Stomach (tissue), 9 donors: Measurements from ENCODE around the gene TGM2. TPM values are rescaled to one million over a fixed set of nuclear protein-coding genes. Genes with fewer than 3 reads are reported as not detected.
A peak's percentile ranks its signal among the peaks of the same experiment; 100 is the strongest.

ENCODE experiments used
- DNase-seq, 2 donors: peaks; one replicate each; pipeline versions ENCODE4 v3.0.0 to v3.0.0-alpha.2; 2013 to 2019
- H3K27ac ChIP-seq, 5 donors: fragments of 200-600 bp in 4 of 5; sonication (generic) in 4 of 5; one replicate each; pipeline ENCODE4 v1.5.1; 2013 to 2019; ENCODE audit warnings: mild to moderate bottlenecking in 1 of 5, moderate library complexity in 1 of 5
- H3K27me3 ChIP-seq, 3 donors: fragments of 200-600 bp; sonication (generic); one replicate each; pipeline ENCODE4 v1.5.1; 2017 to 2019; ENCODE audit warnings: mixed run types in 1 of 3
- H3K36me3 ChIP-seq, 4 donors: fragments of 200-600 bp; sonication (generic); 1 replicate in 3 of 4; 2 replicates in 1 of 4; pipeline ENCODE4 v1.5.1; 2016 to 2019
- H3K4me1 ChIP-seq, 4 donors: fragments of 200-600 bp; sonication (generic); one replicate each; pipeline ENCODE4 v1.5.1; 2016 to 2019
- H3K4me3 ChIP-seq, 4 donors: fragments of 200-600 bp; sonication (generic) in 3 of 4; one replicate each; pipeline ENCODE4 v1.5.1; 2016 to 2019; ENCODE audit warnings: mild to moderate bottlenecking in 1 of 4
- H3K9me3 ChIP-seq, 4 donors: fragments of 200-600 bp; sonication (generic); one replicate each; pipeline ENCODE4 v1.5.1; 2016 to 2019
- EP300 ChIP-seq: sonication (generic); formaldehyde crosslinking; IDR thresholded peaks from one replicate; pipeline ENCODE4 v1.6.1; 2017; ENCODE audit warnings: antibody characterized with exemption
- POLR2A ChIP-seq, 4 donors: fragments of 450-650 bp; IDR thresholded peaks; one replicate each; pipeline ENCODE4 v1.6.1; 2016; ENCODE audit warnings: antibody characterized with exemption in 4 of 4, control low read depth in 2 of 4, mild to moderate bottlenecking in 1 of 4, moderate library complexity in 1 of 4
- POLR2AphosphoS5 ChIP-seq, 3 donors: sonication (generic); formaldehyde crosslinking; IDR thresholded peaks; one replicate each; pipeline ENCODE4 v1.6.1; 2016; ENCODE audit warnings: antibody characterized with exemption in 3 of 3
- WGBS, 5 donors: extraction: QIAGEN DNeasy Blood & Tissue Kit in 3 of 5; methylation state at CpG; one replicate each; pipeline versions ENCODE4 v1.1.5 to v1.1.7; 2013 to 2018; 5-methylcytosine and 5-hydroxymethylcytosine counted together
- intact Hi-C: fragments of 100-400 bp; cut with DNase I; formaldehyde crosslinking; loops from one replicate; pipeline ENCODE4 v1.15.1; 2023; ENCODE audit warnings: low total_unique reads
- polyA plus RNA-seq, 3 donors: library from polyadenylated mRNA; stranded (reverse); fragments of 200-250 nt; gene quantifications; one replicate each; pipeline ENCODE4 v1.2.3, GENCODE V29; 2013
- total RNA-seq, 5 donors: library from RNA; depleted of rRNA; stranded (reverse); fragments of >200 nt; gene quantifications; one replicate each; pipeline versions ENCODE4 v1.1.0 to v1.2.3, GENCODE V29; 2014 to 2016
- TF ChIP-seq, protein P1 (sequence below), 7 experiments: fragments of 450-650 bp in 4 of 7; fragments of 200-600 bp in 3 of 7; sonication (generic) in 3 of 7; IDR thresholded peaks; one replicate each; pipeline ENCODE4 v1.5.1; 2016 to 2019; ENCODE audit warnings: antibody characterized with exemption in 7 of 7, control low read depth in 2 of 7, mild to moderate bottlenecking in 1 of 7
- donor health status: healthy with polysubstance abuse.
- donor health status: Bipolar disorder and iron deficiency.
- donor health status: healthy.

The TGM2 gene
- total and polyA plus RNA-seq, 8 donors: 16.2 to 195 (median 33.3) TPM

DNA sequence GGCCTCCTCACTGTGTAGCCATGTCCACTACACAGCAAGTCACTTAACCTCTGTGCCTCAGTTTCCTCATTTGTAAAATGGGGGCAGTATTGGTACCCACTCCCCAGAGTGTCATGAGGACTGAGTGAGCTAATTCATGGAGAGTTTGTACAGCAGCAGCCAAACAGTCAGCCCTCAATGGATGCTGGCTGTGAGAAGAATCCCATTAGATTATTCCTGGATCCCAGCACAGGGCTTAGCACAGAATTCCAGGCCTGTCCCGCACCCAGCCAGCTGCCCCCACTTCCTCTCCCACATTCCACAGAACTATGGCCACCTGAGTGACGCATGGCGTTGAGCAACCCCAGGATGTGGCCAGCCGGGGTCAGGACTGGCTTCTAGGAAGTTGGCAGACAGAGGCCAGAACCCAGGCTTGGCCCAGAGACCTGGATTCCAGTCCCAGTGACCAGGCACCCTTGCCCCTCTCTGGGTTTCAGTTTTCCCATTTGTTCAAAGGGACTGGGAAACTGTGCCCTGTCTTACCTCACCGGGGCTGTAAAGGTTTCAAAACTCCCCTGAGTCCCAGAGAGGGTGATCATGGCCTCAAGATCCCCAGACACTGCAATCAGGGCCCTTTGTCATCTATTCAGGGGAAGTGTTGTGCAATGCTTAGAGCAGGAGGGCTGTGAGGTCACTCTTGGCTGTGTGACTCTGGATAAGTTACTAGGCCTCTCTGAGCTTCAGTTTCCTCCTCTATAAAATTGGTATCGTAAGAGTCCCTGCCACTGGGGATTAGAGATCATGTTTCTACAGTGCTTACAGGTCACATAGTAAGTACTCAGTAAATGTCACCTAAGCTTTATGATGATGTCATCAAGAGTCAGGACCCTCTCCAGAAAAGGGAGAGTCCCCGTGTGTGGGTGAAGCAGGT is 3.0 kb upstream of the TGM2 start:
- no peak overlapping the region for H3K4me3 ChIP-seq
- intact Hi-C loops: loop anchor here (5.0 kb wide), 1 partner anchor 96 kb away; no protein-coding TSS in a partner anchor
- peak in 1 of 2 donors; percentile 51 for DNase-seq

DNA sequence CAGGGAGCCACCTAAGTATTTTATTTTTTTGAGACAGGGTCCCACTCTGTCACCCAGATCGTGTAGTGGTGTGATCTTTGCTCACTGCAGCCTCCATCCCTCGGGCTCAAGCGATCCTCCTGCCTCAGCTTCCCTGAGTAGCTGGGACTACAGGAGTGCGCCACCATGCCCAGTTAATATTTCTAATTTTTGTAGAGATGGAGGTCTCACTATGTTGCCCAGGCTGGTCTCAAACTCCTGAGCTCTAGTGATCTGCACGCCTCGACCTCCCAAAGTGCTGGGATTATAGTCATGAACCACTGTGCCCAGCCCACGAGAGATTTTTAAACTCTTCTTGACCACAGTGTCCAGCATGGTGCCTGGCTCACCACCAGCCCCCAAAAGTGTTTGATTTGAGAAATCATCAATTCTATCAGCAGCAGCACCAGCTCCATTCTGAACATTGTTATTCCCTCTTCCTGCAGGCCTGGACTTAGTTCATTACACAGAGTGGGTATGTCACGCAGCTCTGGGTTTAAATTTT is 2.3 kb upstream of the TGM2 start:
- Histone ChIP-seq H3K4me1 (peaks cover 22 to 75% (median 42%) of the 10 kb centered on the region in 4 donors), H3K27ac (peak overlapping the region in 4 of 5 donors; percentile 73 to 85 (median 74)), H3K27me3 (no peaks in the 10 kb centered on the region), H3K4me3 (no peak overlapping the region), H3K36me3 (no peaks in the 10 kb centered on the region), H3K9me3 (no peaks in the 10 kb centered on the region)
- TF ChIP-seq POLR2A (IDR thresholded peaks at IDR 0.05): no peak
- intact Hi-C loops: loop anchor here (5.0 kb wide), 1 partner anchor 95 kb away; no protein-coding TSS in a partner anchor
- 86 to 93% (median 92%) methylated on average over 8 of the region's 8 CpGs for WGBS, 5 donors
- DNase-seq: no peak

More for the DNA sequence above, 3.0 kb upstream of the TGM2 start:
- peaks cover 22 to 76% (median 42%) of the 10 kb centered on the region in 4 donors for H3K4me1 ChIP-seq
- no peaks in the 10 kb centered on the region for H3K27me3 ChIP-seq
- TF ChIP-seq, protein P1, sequence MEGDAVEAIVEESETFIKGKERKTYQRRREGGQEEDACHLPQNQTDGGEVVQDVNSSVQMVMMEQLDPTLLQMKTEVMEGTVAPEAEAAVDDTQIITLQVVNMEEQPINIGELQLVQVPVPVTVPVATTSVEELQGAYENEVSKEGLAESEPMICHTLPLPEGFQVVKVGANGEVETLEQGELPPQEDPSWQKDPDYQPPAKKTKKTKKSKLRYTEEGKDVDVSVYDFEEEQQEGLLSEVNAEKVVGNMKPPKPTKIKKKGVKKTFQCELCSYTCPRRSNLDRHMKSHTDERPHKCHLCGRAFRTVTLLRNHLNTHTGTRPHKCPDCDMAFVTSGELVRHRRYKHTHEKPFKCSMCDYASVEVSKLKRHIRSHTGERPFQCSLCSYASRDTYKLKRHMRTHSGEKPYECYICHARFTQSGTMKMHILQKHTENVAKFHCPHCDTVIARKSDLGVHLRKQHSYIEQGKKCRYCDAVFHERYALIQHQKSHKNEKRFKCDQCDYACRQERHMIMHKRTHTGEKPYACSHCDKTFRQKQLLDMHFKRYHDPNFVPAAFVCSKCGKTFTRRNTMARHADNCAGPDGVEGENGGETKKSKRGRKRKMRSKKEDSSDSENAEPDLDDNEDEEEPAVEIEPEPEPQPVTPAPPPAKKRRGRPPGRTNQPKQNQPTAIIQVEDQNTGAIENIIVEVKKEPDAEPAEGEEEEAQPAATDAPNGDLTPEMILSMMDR (IDR thresholded peaks at IDR 0.05): no peak
- TF ChIP-seq POLR2AphosphoS5 (IDR thresholded peaks at IDR 0.05): peak; percentile 78 to 90 (median 78)
- TF ChIP-seq EP300: peak; percentile 91
- no peak for TF ChIP-seq POLR2A (IDR thresholded peaks at IDR 0.05)
- H3K36me3 ChIP-seq: no peaks in the 10 kb centered on the region
- H3K27ac ChIP-seq: peak overlapping the region in 4 of 5 donors; percentile 73 to 85 (median 74)
- no peaks in the 10 kb centered on the region for H3K9me3 ChIP-seq
- 30 to 67% (median 50%) methylated on average over 6 to 7 of the region's 7 CpGs for WGBS, 5 donors

DNA sequence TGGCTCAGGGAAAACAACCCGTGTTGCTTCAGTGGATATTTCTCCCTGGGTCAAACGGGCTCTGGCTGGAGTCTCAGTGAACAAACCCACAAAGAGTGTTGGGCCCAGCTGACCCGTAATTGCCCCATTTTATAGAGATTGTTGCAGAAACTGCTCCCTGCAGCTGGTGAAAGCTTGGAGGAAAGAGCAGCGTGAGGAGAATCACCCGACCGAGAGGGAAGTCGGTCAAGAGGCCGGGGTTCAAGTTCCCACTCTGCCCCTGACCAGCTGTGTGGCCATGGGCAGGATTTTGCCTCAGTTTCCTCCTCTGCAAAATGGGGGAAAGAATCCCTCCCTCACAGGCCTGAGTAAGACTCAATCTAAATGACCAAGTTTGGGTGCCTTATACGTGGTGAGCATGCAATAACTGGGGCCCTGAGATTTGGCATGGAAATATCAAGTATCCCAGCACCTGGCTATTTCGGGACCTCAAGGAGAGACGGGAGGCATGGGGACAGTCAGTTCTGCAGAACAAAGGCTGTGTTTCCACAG is 1.7 kb upstream of the TGM2 start:
- Histone ChIP-seq H3K27me3 (no peaks in the 10 kb centered on the region), H3K27ac (peak overlapping the region in 4 of 5 donors; percentile 73 to 85 (median 74)), H3K4me1 (peaks cover 27 to 81% (median 46%) of the 10 kb centered on the region in 4 donors), H3K36me3 (no peaks in the 10 kb centered on the region), H3K9me3 (no peaks in the 10 kb centered on the region), H3K4me3 (no peak overlapping the region)
- WGBS, 5 donors: 71 to 81% (median 79%) methylated on average over 11 of the region's 11 CpGs
- no peak for TF ChIP-seq POLR2AphosphoS5 (IDR thresholded peaks at IDR 0.05)
- TF ChIP-seq EP300: no peak
- TF ChIP-seq, protein P1 (IDR thresholded peaks at IDR 0.05): no peak
- TF ChIP-seq POLR2A (IDR thresholded peaks at IDR 0.05): no peak
- intact Hi-C loops: loop anchor here (5.0 kb wide), 1 partner anchor 94 kb away; no protein-coding TSS in a partner anchor
- DNase-seq: no peak

DNA sequence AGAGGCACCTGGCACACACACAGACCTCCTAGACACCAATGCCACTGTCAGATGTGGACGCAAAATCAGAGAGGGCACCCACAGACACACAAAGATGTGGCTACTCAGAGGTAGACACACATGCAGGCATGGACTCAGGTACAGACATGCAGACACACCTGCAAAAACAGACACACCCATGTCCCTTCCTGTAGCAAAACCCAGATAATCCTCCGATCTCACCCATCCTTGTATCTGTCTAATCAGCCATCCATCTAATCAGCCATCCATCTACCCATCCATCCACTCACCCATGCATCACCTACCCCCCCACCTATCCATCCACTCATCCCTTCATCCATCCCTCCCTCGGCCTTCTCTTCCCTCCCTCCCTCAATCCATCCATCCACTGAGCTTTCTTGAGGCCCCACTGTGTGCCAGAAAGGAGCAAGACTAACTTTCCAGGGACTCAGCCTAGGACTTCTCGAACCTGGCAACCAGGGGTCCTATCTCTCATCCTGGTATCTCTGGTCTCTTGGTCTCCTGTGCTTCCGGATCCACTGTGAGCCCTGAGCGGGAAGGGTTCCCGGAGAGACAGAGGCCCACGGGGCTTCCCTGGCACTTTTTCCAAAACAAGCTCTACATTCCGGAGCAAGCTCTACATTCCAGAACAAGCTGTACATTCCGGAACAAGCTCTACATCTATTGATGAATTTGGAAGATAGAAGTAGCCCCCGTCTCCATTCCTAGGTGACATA is 1.1 kb upstream of the TGM2 start:
- DNase-seq: peak in 1 of 2 donors; percentile 67
- H3K36me3 ChIP-seq: peaks cover 0 to 4% (median under 1%) of the 10 kb centered on the region in 4 donors
- peaks cover 29 to 87% (median 50%) of the 10 kb centered on the region in 4 donors for H3K4me1 ChIP-seq
- no peaks in the 10 kb centered on the region for H3K27me3 ChIP-seq
- H3K9me3 ChIP-seq: no peaks in the 10 kb centered on the region
- TF ChIP-seq EP300 (no peak), POLR2AphosphoS5 (IDR thresholded peaks at IDR 0.05) (no peak), POLR2A (IDR thresholded peaks at IDR 0.05) (no peak)
- TF ChIP-seq, protein P1 (IDR thresholded peaks at IDR 0.05): no peak
- H3K4me3 ChIP-seq: no peak overlapping the region
- intact Hi-C loops: loop anchor here (5.0 kb wide), 1 partner anchor 94 kb away; no protein-coding TSS in a partner anchor
- H3K27ac ChIP-seq: peak overlapping the region in 4 of 5 donors; percentile 59 to 85 (median 74)
- 65 to 83% (median 79%) methylated on average over 11 of the region's 11 CpGs for WGBS, 5 donors
